Mesendoderm (in vitro differentiated cells): ENCODE data around the gene KIAA1328.
A peak's percentile ranks its signal among the peaks of the same experiment; 100 is the strongest.

Source experiments
- DNase-seq: peaks from one replicate; pipeline ENCODE4 v3.0.0; 2013
- H2AK5ac ChIP-seq: 2 replicates; pipeline ENCODE4 v1.6.1; 2013; ENCODE audit warnings: low read length, inconsistent platforms
- H2BK120ac ChIP-seq: 2 replicates; pipeline ENCODE4 v1.6.1; 2013; ENCODE audit warnings: low read depth, mild to moderate bottlenecking, low read length, moderate library complexity, mixed read lengths
- H2BK15ac ChIP-seq: replicated peaks from 2 replicates; pipeline ENCODE4 v1.6.1; 2013; ENCODE audit warnings: low read depth, mild to moderate bottlenecking, moderate library complexity
- H2BK5ac ChIP-seq: 2 replicates; pipeline ENCODE4 v1.6.1; 2013; ENCODE audit warnings: low read length, inconsistent platforms
- H3K18ac ChIP-seq: 2 replicates; pipeline ENCODE4 v1.6.1; 2013; ENCODE audit warnings: mild to moderate bottlenecking, low read length, mixed read lengths
- H3K23ac ChIP-seq: one replicate; pipeline ENCODE4 v1.6.1; 2013; ENCODE audit warnings: low read length
- H3K27ac ChIP-seq: 2 replicates; pipeline ENCODE4 v1.5.1; 2013; ENCODE audit warnings: low read depth, mild to moderate bottlenecking, inconsistent platforms, low read length, moderate library complexity
- H3K27me3 ChIP-seq: 2 replicates; pipeline ENCODE4 v1.6.1; 2013; ENCODE audit warnings: low read length, control low read depth, mild to moderate bottlenecking, inconsistent platforms; ENCODE audit not compliant: insufficient read depth, poor library complexity
- H3K36me3 ChIP-seq: 2 replicates; pipeline ENCODE4 v1.6.1; 2013; ENCODE audit warnings: low read length, inconsistent platforms; ENCODE audit not compliant: control insufficient read depth, insufficient read depth
- H3K4ac ChIP-seq: one replicate; pipeline ENCODE4 v1.6.1; 2013; ENCODE audit warnings: low read depth, mild to moderate bottlenecking, low read length, moderate library complexity
- H3K4me1 ChIP-seq: 2 replicates; pipeline ENCODE4 v1.6.1; 2013; ENCODE audit warnings: low read depth, low read length, inconsistent platforms; ENCODE audit not compliant: control insufficient read depth
- H3K4me2 ChIP-seq: 2 replicates; pipeline ENCODE4 v1.6.1; 2013; ENCODE audit warnings: low read length
- H3K4me3 ChIP-seq: 2 replicates; pipeline ENCODE4 v1.5.1; 2013; ENCODE audit warnings: mild to moderate bottlenecking, low read length
- H3K56ac ChIP-seq: one replicate; pipeline ENCODE4 v1.6.1; 2013; ENCODE audit warnings: low read length
- H3K79me1 ChIP-seq: 2 replicates; pipeline ENCODE4 v1.6.1; 2013; ENCODE audit warnings: low read length, inconsistent platforms
- H3K79me2 ChIP-seq: 2 replicates; pipeline ENCODE4 v1.6.1; 2013; ENCODE audit warnings: mild to moderate bottlenecking, low read length; ENCODE audit not compliant: control insufficient read depth, insufficient read depth
- H3K9ac ChIP-seq: 2 replicates; pipeline ENCODE4 v1.6.1; 2013; ENCODE audit warnings: low read length, inconsistent platforms
- H4K5ac ChIP-seq: one replicate; pipeline ENCODE4 v1.6.1; 2013; ENCODE audit warnings: low read length
- H4K8ac ChIP-seq: one replicate; pipeline ENCODE4 v1.6.1; 2013; ENCODE audit warnings: low read depth, mild to moderate bottlenecking, control low read depth, low read length, moderate library complexity
- WGBS: extraction: QIAGEN DNeasy Blood & Tissue Kit; methylation state at CpG from one replicate; pipeline ENCODE4 v1.1.7; 2013; ENCODE audit warnings: low lambda C conversion rate, missing lambda C conversion rate; ENCODE audit not compliant: insufficient coverage; ENCODE audit errors: extremely low coverage; 5-methylcytosine and 5-hydroxymethylcytosine counted together

The KIAA1328 gene

GRCh38 chr18:37135177-37135576, 306.2 kb downstream of the KIAA1328 start:
- no peak overlapping the region for H3K56ac ChIP-seq
- no peak overlapping the region for H2BK5ac ChIP-seq
- no peaks in the 10 kb centered on the region for H3K79me1 ChIP-seq
- no peak for DNase-seq
- H4K8ac ChIP-seq: no peak overlapping the region
- no peak overlapping the region for H4K5ac ChIP-seq
- H3K4me2 ChIP-seq: no peak overlapping the region
- H3K18ac ChIP-seq: no peak overlapping the region
- no peak overlapping the region for H3K4me3 ChIP-seq
- no peak overlapping the region for H3K23ac ChIP-seq
- no peak overlapping the region for H2AK5ac ChIP-seq
- no peaks in the 10 kb centered on the region for H3K79me2 ChIP-seq
- no peaks in the 10 kb centered on the region for H3K36me3 ChIP-seq
- H2BK15ac ChIP-seq: no peak overlapping the region
- no peak overlapping the region for H2BK120ac ChIP-seq
- no CpG with 5 or more reads among the region's 4 CpGs for WGBS
- no peak overlapping the region for H3K4ac ChIP-seq
- H3K27me3 ChIP-seq: no peaks in the 10 kb centered on the region
- H3K4me1 ChIP-seq: no peaks in the 10 kb centered on the region
- H3K9ac ChIP-seq: no peak overlapping the region
- H3K27ac ChIP-seq: no peak overlapping the region

GRCh38 chr18:37138456-37138855, 309.5 kb downstream of the KIAA1328 start:
- WGBS: no CpG with 5 or more reads among the region's 3 CpGs
- no peak overlapping the region for H4K8ac ChIP-seq
- H2BK5ac ChIP-seq: no peak overlapping the region
- no peaks in the 10 kb centered on the region for H3K79me1 ChIP-seq
- H3K4me2 ChIP-seq: no peak overlapping the region
- no peaks in the 10 kb centered on the region for H3K27me3 ChIP-seq
- H3K23ac ChIP-seq: no peak overlapping the region
- H3K18ac ChIP-seq: no peak overlapping the region
- H3K56ac ChIP-seq: no peak overlapping the region
- H2BK120ac ChIP-seq: no peak overlapping the region
- no peak overlapping the region for H4K5ac ChIP-seq
- H3K4me3 ChIP-seq: no peak overlapping the region
- H3K79me2 ChIP-seq: no peaks in the 10 kb centered on the region
- H3K36me3 ChIP-seq: no peaks in the 10 kb centered on the region
- no peak overlapping the region for H3K9ac ChIP-seq
- no peak overlapping the region for H3K4ac ChIP-seq
- H3K27ac ChIP-seq: no peak overlapping the region
- DNase-seq: no peak
- H3K4me1 ChIP-seq: no peaks in the 10 kb centered on the region
- no peak overlapping the region for H2BK15ac ChIP-seq
- no peak overlapping the region for H2AK5ac ChIP-seq

DNA sequence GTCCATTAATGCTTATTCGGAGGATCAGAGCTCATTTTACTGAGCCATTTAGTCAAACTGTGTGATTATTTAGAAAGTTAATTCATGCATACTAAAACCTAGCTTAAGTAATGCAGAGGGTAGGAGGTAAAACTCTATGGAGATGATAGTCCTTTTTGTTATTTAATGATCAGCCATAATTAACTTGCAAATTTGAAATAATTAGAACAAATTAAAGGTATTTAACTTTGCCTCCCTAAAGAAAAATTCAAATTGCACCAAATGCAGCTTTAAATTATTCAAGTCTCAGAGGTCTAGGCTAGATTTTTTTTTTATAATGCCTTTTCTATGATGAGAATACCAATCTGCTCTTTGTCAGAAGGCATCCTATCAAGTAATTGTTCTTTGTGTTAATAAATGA, 310.9 kb downstream of the KIAA1328 start:
- H3K4me3 ChIP-seq: no peak overlapping the region
- H3K9ac ChIP-seq: no peak overlapping the region
- H3K4ac ChIP-seq: no peak overlapping the region
- no peak overlapping the region for H2AK5ac ChIP-seq
- no peak overlapping the region for H4K5ac ChIP-seq
- H3K36me3 ChIP-seq: no peaks in the 10 kb centered on the region
- WGBS: no CpG with 5 or more reads among the region's 1 CpG
- no peak overlapping the region for H4K8ac ChIP-seq
- DNase-seq: no peak
- H3K27me3 ChIP-seq: no peaks in the 10 kb centered on the region
- no peak overlapping the region for H3K4me2 ChIP-seq
- no peak overlapping the region for H3K18ac ChIP-seq
- H2BK120ac ChIP-seq: no peak overlapping the region
- no peak overlapping the region for H2BK15ac ChIP-seq
- H3K79me1 ChIP-seq: no peaks in the 10 kb centered on the region
- H3K23ac ChIP-seq: no peak overlapping the region
- no peaks in the 10 kb centered on the region for H3K4me1 ChIP-seq
- H2BK5ac ChIP-seq: no peak overlapping the region
- H3K27ac ChIP-seq: no peak overlapping the region
- no peak overlapping the region for H3K56ac ChIP-seq
- no peaks in the 10 kb centered on the region for H3K79me2 ChIP-seq

DNA sequence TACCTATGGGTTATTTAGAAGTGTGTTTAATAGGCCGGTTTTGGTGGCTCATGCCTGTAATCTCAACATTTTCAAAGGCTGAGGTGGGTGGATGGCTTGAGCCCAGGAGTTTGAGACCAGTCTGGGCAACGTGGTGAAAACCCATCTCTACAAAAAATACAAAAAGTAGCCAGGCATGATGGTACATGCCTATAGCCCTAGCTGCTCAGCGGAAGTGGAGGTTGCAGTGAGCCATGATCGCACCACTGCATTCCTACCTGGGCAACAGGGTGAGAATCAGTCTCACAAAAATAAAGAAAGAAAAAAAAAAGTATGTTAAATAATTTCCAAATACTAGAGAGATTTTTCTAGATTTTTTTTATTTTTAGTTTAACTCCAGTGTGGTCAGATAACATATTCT, 316.0 kb downstream of the KIAA1328 start:
- H3K4me2 ChIP-seq: no peak overlapping the region
- no peak overlapping the region for H2BK15ac ChIP-seq
- no peak overlapping the region for H4K5ac ChIP-seq
- H3K4ac ChIP-seq: no peak overlapping the region
- H2BK5ac ChIP-seq: no peak overlapping the region
- no peak overlapping the region for H4K8ac ChIP-seq
- no peak overlapping the region for H3K27ac ChIP-seq
- no CpG with 5 or more reads among the region's 4 CpGs for WGBS
- no peaks in the 10 kb centered on the region for H3K36me3 ChIP-seq
- no peak overlapping the region for H3K56ac ChIP-seq
- H3K9ac ChIP-seq: no peak overlapping the region
- H3K4me1 ChIP-seq: no peaks in the 10 kb centered on the region
- no peaks in the 10 kb centered on the region for H3K79me1 ChIP-seq
- no peak for DNase-seq
- H2AK5ac ChIP-seq: no peak overlapping the region
- H3K18ac ChIP-seq: no peak overlapping the region
- H2BK120ac ChIP-seq: no peak overlapping the region
- no peak overlapping the region for H3K4me3 ChIP-seq
- no peaks in the 10 kb centered on the region for H3K27me3 ChIP-seq
- no peaks in the 10 kb centered on the region for H3K79me2 ChIP-seq
- no peak overlapping the region for H3K23ac ChIP-seq

- Histone ChIP-seq H3K56ac (peak overlapping the region; percentile 42), H4K8ac (no peak overlapping the region), H3K4me1 (no peaks in the 10 kb centered on the region), H2AK5ac (no peak overlapping the region), H3K27me3 (no peaks in the 10 kb centered on the region), H3K4me3 (no peak overlapping the region), H3K4ac (no peak overlapping the region), H3K36me3 (no peaks in the 10 kb centered on the region), H2BK120ac (no peak overlapping the region), H3K18ac (no peak overlapping the region), H3K9ac (no peak overlapping the region), H2BK5ac (no peak overlapping the region), H3K79me2 (no peaks in the 10 kb centered on the region), H4K5ac (no peak overlapping the region), H3K79me1 (no peaks in the 10 kb centered on the region), H2BK15ac (no peak overlapping the region), H3K23ac (no peak overlapping the region), H3K27ac (no peak overlapping the region), H3K4me2 (no peak overlapping the region)
- DNase-seq: no peak
- WGBS: no CpG with 5 or more reads among the region's 7 CpGs
These were observed 327.5 kb downstream of the KIAA1328 start for GRCh38 chr18:37156330-37156942.
